OCI-M2 (cell line): ENCODE results near the gene SND1.

Experiments
- DNase-seq: peaks from one replicate; lab custom pipeline; 2025; ENCODE audit not compliant: unreplicated experiment; lab: John Stamatoyannopoulos, UW

SND1 gene

GRCh38 chr7:128008141-128008540, 356.1 kb downstream of the SND1 start:
- no peak for DNase-seq

DNA sequence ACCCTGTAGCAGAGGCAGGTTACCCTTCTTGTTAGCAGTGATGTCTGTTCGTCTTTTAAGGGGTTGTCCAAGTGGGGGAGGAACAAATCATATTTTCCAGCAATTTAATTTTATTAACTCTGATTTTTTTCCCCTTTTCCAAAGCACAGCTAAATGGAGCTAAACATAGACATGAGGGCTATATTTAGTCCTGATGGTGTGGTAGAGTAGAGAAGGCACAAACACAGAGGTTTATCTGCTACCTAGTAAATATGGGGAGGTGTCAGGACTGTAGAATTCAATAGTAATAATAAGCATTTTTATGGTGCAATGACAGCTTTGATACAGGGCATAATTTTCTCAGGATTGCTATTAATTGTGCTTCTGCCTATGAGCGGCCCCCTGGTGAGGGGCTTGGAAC, 356.8 kb downstream of the SND1 start:
- no peak for DNase-seq

DNA sequence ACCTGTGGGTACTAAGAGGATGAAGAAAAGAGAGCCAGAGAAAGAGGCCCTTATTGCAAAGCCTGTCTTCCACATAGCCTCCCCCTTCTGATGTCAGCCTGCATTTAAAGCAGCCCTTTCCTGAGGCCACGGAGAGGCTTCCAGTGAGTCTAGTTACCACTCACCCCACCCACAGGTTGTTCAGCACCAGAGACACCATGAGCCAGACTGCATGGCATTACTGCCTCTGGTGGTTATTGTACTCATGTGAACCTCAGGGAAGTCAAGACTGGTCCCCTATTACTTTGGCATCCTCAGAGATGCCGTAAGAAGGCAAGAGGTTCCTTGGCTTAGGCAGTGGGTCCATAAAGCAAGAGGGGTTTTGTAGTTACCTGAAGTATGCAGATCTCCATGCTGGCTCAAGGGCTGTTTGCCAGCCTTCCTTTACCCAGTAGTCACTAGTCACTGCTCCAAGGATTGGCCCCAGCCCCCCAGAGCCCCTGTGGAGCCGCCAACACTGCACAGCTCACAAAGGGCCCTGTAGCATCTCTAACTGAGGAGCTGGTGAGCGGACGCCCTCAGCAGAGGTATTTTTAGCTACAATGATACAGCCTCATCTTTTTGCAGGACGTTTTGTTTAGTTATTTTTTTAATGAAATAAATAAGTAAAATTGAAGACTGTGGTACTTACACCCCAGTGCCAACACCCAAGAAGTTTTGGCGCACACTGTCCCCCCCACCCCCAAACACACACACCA, 358.6 kb downstream of the SND1 start:
- no peak for DNase-seq

GRCh38 chr7:128011131-128011661, 359.2 kb downstream of the SND1 start:
- DNase-seq: no peak

DNA sequence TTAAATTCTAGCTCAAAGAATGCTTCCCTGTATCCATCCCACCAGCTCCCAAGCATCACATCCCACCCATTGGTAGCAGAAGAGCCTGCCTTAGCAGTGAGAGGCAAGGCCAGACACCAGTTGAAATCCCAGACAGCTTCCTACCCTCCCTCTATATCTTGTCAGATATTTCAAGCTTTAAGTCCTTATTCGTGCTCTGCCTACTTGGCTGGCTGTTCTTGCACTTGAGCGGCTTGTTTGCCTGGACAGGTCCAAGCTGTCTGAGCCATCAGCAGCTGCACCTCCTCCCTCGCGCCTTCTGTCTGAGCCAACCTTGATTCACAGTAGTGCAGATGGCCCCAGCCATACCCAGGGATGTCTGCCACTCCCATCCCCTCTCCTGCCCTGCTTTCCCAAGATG, 362.8 kb downstream of the SND1 start:
- no peak for DNase-seq

DNA sequence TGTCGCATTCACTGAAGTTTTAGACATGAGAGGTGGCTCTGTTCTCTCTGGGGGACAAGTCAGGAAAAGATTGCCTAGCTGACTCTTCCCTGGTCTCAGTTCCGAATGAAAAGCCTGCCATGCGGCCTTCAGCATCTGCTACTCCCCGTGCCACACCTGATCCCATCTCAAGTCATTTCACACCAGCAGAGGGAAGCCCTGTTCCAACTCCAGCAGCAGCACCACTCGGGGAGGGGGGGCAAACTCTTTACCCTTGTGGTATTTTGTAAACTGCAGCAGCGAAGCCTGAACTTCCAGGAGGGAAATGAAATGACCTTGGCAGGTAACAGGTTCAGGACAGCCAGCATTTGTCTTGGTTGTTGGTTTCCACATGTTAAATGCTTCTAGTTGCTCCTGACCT, 365.5 kb downstream of the SND1 start:
- DNase-seq: no peak

GRCh38 chr7:128017862-128018845, 366.2 kb downstream of the SND1 start:
- no peak for DNase-seq

- no peak for DNase-seq
Observed at GRCh38 chr7:128019288-128019687, 367.3 kb downstream of the SND1 start.

- DNase-seq: no peak
Observed at GRCh38 chr7:128020159-128020558, 368.2 kb downstream of the SND1 start.

- DNase-seq: no peak
Observed at GRCh38 chr7:128021366-128021765, 369.4 kb downstream of the SND1 start.

DNA sequence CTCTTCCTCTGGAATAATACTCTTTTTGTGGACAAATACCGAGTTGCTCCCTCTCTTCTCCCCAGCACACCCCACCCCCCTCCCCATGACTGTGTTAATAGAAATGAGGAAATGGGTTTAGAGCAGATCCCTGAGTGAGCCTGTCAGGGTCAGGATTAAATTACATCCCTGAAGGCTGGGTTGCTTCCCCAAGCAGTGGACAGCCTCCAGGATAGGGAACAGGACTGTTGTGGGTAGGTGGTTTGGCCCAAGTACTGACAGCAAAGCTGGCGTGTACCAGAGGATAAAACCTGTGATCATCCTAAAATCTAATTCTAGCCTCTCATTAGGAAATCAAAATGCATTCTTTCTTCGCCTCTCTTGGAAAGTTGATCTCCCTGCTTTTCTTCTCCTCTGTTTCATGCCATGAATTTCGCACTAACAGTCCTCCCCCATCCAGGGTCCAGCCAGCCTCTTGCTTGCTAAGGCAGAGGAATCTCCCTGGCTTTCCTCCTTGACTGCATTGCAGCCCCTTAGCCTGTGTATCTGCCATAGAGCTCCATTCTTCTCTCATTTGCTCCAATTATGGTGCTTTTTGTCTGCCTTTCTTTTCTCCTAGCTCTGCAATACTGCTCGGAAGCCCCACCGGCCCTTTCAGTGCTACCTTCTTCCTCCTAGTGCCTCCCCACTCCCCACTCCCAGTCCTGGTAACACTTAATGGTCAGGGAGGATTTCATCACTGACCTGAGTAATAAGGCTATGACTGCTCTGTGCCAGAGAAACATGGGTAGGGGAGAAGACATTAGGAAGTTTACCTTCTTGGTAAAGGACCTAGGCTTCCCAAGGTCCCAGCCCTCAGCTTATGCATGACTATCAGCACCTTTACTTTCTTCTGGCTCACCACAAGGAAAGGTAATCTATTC, 370.9 kb downstream of the SND1 start:
- no peak for DNase-seq

GRCh38 chr7:128024151-128024550, 372.2 kb downstream of the SND1 start:
- DNase-seq: no peak

DNA sequence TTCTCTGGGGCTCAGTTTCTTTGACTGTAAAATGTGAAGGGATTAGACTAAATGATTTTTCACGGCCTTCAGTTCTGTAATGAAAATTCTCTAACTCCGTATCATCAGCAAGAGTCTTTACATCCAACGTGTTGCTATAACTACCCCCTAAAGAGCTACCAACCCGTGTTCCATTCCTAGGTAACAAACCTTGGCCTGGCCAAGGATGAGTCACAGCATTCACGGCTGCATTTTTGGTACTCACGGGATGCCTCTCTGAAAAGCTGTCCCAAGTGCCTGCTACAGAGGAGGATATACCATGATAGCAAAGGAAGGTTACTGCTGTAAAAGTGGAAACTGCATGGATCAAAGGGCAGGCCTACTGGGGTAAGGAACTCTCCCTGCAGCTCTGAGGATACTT, 373.4 kb downstream of the SND1 start:
- no peak for DNase-seq

- DNase-seq: no peak
Observed at GRCh38 chr7:128025819-128026218, 373.8 kb downstream of the SND1 start.

GRCh38 chr7:128026551-128026950, 374.6 kb downstream of the SND1 start:
- no peak for DNase-seq

DNA sequence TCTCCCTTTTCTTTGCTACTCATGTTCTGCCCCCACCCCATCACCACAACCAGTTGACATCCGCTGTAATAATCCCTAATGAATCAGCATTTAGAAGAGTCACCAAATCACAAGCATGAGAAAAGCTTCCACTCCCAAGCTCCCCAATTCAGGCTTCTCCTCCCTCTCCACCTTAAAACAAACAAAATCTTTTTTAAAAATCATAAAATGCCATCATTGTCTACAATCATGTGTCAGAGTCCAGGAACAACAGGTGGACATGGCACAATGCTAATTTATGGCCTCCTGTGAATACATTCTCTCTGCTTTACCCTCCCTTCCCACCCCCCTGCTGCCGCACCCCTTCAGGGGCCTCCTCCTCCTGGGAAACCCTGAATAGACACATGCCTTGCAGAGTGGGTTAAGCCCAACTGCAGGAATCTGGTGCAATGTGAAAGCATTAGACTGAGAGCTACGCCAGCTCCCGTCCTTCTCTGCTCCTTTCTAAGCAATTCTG, 375.5 kb downstream of the SND1 start:
- DNase-seq: no peak

GRCh38 chr7:128029405-128029995, 377.5 kb downstream of the SND1 start:
- DNase-seq: no peak

DNA sequence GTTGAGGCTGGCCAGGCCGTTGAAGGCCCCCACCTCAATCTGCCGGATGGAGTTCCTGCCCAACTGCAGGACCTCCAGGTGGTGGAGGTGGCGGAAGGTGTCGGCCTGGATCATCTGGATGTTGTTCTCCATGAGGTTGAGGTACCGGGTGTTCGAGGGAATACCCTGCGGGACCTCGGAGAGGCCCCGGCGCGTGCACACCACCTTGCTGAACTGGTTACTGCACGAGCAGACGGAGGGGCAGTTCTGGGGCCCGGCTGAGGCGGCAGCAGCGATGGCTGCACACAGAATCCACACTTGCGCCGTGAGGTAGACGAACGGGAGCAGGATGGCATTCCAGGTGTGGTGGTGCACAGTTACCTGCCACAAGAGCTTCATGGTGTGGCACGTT, 378.3 kb downstream of the SND1 start:
- DNase-seq: no peak

DNA sequence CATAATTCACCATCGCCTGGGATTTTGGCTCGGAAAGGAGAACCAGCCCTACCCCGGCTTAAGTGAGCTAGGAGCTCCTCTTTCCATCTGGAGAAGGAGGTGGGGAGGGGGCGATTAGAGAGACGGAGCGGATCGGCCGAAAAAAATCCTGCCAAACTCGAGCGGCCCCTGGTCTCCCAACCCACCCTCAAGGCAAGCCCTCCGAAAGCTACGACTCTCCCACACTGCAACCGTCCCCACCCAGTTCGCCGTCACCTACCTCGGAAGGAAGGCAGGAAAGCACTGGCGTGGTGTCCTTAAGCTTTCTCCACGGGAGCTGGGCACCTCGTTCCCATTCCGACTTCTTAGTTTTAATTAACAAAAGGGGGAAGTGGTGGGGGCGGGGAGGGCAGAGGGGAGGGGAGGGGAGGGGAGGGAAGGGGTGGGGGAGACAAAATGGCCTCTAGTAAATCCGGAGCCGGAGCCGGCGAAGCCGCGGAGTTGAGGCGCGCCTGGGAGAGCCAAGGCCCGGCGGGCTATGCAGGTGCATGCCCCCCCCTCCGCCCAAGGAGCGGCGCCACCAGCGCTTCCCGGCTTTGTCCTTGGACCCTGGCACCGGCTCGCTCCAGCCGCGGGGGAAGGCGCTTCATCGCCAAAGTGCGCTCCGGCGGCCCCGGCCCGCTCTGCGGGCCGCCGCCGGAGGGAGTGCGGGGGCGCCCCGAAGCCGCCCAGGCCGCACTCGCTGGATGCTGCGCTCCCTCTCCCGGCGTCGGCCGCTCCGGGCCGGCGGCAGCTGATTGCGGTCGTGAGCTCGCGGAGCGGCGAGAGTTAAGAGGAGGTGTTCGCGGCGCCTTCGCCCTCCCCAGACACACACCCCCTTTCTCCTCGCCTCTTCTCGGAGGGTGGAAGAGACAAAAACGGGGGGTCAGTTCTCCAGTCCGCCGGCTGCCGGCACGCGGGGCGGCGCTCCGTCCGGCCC, 378.9 kb downstream of the SND1 start, which contains the start of gene LRRC4:
Gene LRRC4 (minus strand): TSS at position 784 of the 958 bp plus-strand sequence. CDS start 797 bp downstream, outside the sequence.
- DNase-seq: no peak
